Type B pancreatic cell (in vitro differentiated cells): ENCODE measurements around the gene DYNLL1. TPM values are rescaled to one million over a fixed set of nuclear protein-coding genes. Genes with fewer than 3 reads are reported as not detected.
A peak's percentile ranks its signal among the peaks of the same experiment; 100 is the strongest.

ENCODE experiments used
- DNase-seq: peaks from one replicate; pipeline ENCODE4 v3.0.0; 2021; ENCODE audit warnings: mixed read lengths; ENCODE audit not compliant: unreplicated experiment; ENCODE audit errors: extremely low spot score
- H3K27ac Mint-ChIP-seq: 2 replicates; pipeline ENCODE4 v1.8.0; 2021; ENCODE audit warnings: mild to moderate bottlenecking, mixed read lengths
- H3K27me3 Mint-ChIP-seq: 2 replicates; pipeline ENCODE4 v1.8.0; 2021; ENCODE audit warnings: mixed read lengths
- H3K36me3 Mint-ChIP-seq: 2 replicates; pipeline ENCODE4 v1.8.0; 2021; ENCODE audit warnings: mixed read lengths
- H3K4me1 Mint-ChIP-seq: one replicate; pipeline ENCODE4 v1.8.0; 2021; ENCODE audit warnings: mixed read lengths; ENCODE audit not compliant: unreplicated experiment
- H3K4me3 Mint-ChIP-seq: 2 replicates; pipeline ENCODE4 v1.8.0; 2021; ENCODE audit warnings: mild to moderate bottlenecking, mixed read lengths
- H3K9me3 Mint-ChIP-seq: 2 replicates; pipeline ENCODE4 v1.8.0; 2021; ENCODE audit warnings: mixed read lengths
- total RNA-seq: library from RNA; stranded (reverse); gene quantifications from 2 replicates; pipeline ENCODE4 v1.2.1, GENCODE V29; 2021; ENCODE audit warnings: low replicate concordance
- TF ChIP-seq, protein P1 (sequence below): fragments of 200-600 bp; sonication (generic); conservative IDR thresholded peaks from 2 replicates; pipeline ENCODE4 v1.5.0; 2021; ENCODE audit warnings: antibody characterized with exemption, mild to moderate bottlenecking

The DYNLL1 gene
- total RNA-seq, 1 donor from 2014 or later: 451 TPM

- H3K9me3 Mint-ChIP-seq: no peaks in the 10 kb centered on the region
- H3K4me1 Mint-ChIP-seq: peaks cover 26% of the 10 kb centered on the region
- peak overlapping the region; percentile 99 for H3K4me3 Mint-ChIP-seq
- H3K36me3 Mint-ChIP-seq: peaks cover 21% of the 10 kb centered on the region
- TF ChIP-seq, protein P1, sequence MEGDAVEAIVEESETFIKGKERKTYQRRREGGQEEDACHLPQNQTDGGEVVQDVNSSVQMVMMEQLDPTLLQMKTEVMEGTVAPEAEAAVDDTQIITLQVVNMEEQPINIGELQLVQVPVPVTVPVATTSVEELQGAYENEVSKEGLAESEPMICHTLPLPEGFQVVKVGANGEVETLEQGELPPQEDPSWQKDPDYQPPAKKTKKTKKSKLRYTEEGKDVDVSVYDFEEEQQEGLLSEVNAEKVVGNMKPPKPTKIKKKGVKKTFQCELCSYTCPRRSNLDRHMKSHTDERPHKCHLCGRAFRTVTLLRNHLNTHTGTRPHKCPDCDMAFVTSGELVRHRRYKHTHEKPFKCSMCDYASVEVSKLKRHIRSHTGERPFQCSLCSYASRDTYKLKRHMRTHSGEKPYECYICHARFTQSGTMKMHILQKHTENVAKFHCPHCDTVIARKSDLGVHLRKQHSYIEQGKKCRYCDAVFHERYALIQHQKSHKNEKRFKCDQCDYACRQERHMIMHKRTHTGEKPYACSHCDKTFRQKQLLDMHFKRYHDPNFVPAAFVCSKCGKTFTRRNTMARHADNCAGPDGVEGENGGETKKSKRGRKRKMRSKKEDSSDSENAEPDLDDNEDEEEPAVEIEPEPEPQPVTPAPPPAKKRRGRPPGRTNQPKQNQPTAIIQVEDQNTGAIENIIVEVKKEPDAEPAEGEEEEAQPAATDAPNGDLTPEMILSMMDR: no peak
- H3K27ac Mint-ChIP-seq: peak overlapping the region; percentile 83
- no peaks in the 10 kb centered on the region for H3K27me3 Mint-ChIP-seq
- DNase-seq: no peak
Measured at GRCh38 chr12:120496413-120497340, 764 bp downstream of the DYNLL1 start.

DNA sequence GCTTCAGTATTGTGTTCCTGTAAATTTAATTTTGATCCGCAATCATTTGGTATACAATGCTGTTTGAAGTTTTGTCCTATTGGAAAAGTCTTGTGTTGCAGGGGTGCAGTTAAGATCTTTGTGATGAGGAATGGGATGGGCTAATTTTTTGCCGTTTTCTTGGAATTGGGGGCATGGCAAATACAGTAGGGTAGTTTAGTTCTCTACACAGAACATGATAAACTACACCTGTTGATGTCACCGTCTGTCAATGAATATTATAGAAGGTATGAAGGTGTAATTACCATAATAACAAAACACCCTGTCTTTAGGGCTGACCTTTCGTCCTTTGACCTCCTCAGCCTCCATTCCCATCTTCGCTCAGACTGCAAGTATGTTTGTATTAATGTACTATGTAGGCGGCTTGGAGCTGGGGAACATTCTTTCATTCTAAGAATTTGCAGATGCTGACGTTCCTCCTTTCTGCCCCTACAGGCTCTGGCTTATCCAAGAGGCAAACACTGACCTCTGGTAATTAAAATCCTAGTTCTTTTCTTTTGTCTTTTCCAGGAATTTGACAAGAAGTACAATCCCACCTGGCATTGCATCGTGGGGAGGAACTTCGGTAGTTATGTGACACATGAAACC lies 1.7 kb downstream of the DYNLL1 start:
- H3K27me3 Mint-ChIP-seq: no peaks in the 10 kb centered on the region
- peaks cover 26% of the 10 kb centered on the region for H3K4me1 Mint-ChIP-seq
- TF ChIP-seq, protein P1: no peak
- H3K27ac Mint-ChIP-seq: peak overlapping the region; percentile 83
- no peaks in the 10 kb centered on the region for H3K9me3 Mint-ChIP-seq
- peaks cover 21% of the 10 kb centered on the region for H3K36me3 Mint-ChIP-seq
- peak overlapping the region; percentile 99 for H3K4me3 Mint-ChIP-seq
- DNase-seq: no peak

DNA sequence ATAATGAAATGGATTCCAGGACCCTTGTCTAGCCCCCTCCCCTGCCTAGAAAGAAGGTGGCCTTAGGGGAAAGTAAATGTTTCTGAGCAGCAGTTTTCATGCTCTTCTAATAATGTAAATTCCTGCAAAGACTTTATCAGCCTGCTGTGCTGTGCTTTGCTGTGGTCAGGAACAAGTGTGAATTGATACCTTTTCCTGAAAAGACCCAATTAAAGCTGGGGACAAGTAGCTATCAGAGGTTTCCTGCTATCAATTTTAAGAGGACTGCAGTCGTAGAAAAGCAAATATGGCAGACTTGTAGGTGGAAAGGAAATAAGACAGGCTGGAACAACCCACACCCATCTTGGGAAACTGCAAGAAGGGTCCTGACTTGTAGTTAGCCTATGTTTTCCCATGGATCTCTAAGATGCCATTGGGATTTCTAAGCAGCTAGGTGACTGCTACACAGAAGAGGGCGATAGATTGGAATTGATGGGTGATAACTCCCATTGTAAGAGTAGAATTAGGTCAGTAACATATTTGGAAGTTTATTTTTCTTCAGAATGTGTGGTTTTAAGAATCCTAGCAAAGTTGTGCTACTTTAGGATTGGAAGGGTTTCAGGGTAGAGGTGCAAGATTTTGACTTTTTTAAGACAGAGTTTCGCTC lies 3.1 kb downstream of the DYNLL1 start:
- peaks cover 26% of the 10 kb centered on the region for H3K4me1 Mint-ChIP-seq
- H3K9me3 Mint-ChIP-seq: no peaks in the 10 kb centered on the region
- TF ChIP-seq, protein P1: no peak
- no peak for DNase-seq
- peaks cover 30% of the 10 kb centered on the region for H3K36me3 Mint-ChIP-seq
- peak overlapping the region; percentile 99 for H3K4me3 Mint-ChIP-seq
- no peaks in the 10 kb centered on the region for H3K27me3 Mint-ChIP-seq
- H3K27ac Mint-ChIP-seq: peak overlapping the region; percentile 17

- no peaks in the 10 kb centered on the region for H3K27me3 Mint-ChIP-seq
- H3K4me3 Mint-ChIP-seq: no peak overlapping the region
- DNase-seq: no peak
- H3K36me3 Mint-ChIP-seq: peaks cover 32% of the 10 kb centered on the region
- H3K9me3 Mint-ChIP-seq: no peaks in the 10 kb centered on the region
- TF ChIP-seq, protein P1: no peak
- no peak overlapping the region for H3K27ac Mint-ChIP-seq
- peaks cover 17% of the 10 kb centered on the region for H3K4me1 Mint-ChIP-seq
Measured at GRCh38 chr12:120500581-120500980, 4.7 kb downstream of the DYNLL1 start.

- Mint-ChIP-seq H3K27ac (no peak overlapping the region), H3K4me1 (no peaks in the 10 kb centered on the region), H3K27me3 (no peaks in the 10 kb centered on the region), H3K36me3 (peaks cover 15% of the 10 kb centered on the region), H3K9me3 (no peaks in the 10 kb centered on the region), H3K4me3 (no peak overlapping the region)
- no peak for DNase-seq
- TF ChIP-seq, protein P1: no peak
Measured at GRCh38 chr12:120504587-120504986, 8.7 kb downstream of the DYNLL1 start.
